IMR-90 (cell line): Measurements from ENCODE around the gene SLC13A5. TPM values are rescaled to one million over a fixed set of nuclear protein-coding genes. Genes with fewer than 3 reads are reported as not detected.

ENCODE experiments used
- ATAC-seq: fragments of 200-7000 bp; cut with Tn5 transposase; 2 replicates; pipeline ENCODE4 v1.9.1; 2020; ENCODE audit warnings: low read depth, mild to moderate bottlenecking, moderate library complexity
- BruUV-seq: library from RNA; stranded (reverse); fragments of 400-500 nt; replicated peaks from 2 replicates; lab custom pipeline; 2021; lab: Mats Ljungman, UMichigan
- CTCF ChIA-PET: fragments of 300-600 bp; formaldehyde crosslinking; extraction: SDS; loops from one replicate; lab custom pipeline; 2021; ENCODE audit warnings: antibody characterized with exemption; lab: Yijun Ruan, JAX
- POLR2A ChIA-PET: fragments of 300-600 bp; sonication (Branson Sonifier 250); formaldehyde crosslinking; loops from one replicate; lab custom pipeline; 2022; ENCODE audit warnings: antibody characterized with exemption; ENCODE audit not compliant: unreplicated experiment; lab: Charles Lee
- DNase-seq: peaks from one replicate; pipeline ENCODE4 v3.0.0; 2013
- H2AFZ ChIP-seq: replicated peaks from 2 replicates; pipeline ENCODE3; 2013; ENCODE audit warnings: low read length, mild to moderate bottlenecking; ENCODE audit not compliant: poor library complexity
- H2AK5ac ChIP-seq: 2 replicates; pipeline ENCODE4 v1.6.1; 2013; ENCODE audit warnings: low read depth, low read length, inconsistent platforms
- H2AK9ac ChIP-seq: replicated peaks from 2 replicates; pipeline ENCODE3; 2013; ENCODE audit warnings: mild to moderate bottlenecking, low read depth, low read length, moderate library complexity; ENCODE audit not compliant: poor library complexity
- H2BK120ac ChIP-seq: 2 replicates; pipeline ENCODE4 v1.6.1; 2013; ENCODE audit warnings: low read depth, low read length, inconsistent platforms
- H2BK15ac ChIP-seq: 3 replicates; pipeline ENCODE4 v1.6.1; 2013; ENCODE audit warnings: low read depth, low read length, inconsistent platforms
- H2BK20ac ChIP-seq: 2 replicates; pipeline ENCODE4 v1.6.1; 2013; ENCODE audit warnings: low read depth, mild to moderate bottlenecking, inconsistent platforms, low read length, moderate library complexity
- H2BK5ac ChIP-seq: 2 replicates; pipeline ENCODE4 v1.6.1; 2013; ENCODE audit warnings: mild to moderate bottlenecking, low read depth, low read length, inconsistent platforms; ENCODE audit not compliant: poor library complexity, severe bottlenecking
- H3K14ac ChIP-seq: replicated peaks from 2 replicates; pipeline ENCODE4 v1.6.1; 2013; ENCODE audit warnings: low read depth, low read length, inconsistent platforms
- H3K18ac ChIP-seq: 2 replicates; pipeline ENCODE4 v1.6.1; 2013; ENCODE audit warnings: low read depth, low read length, control low read depth
- H3K23ac ChIP-seq: 2 replicates; pipeline ENCODE4 v1.6.1; 2013; ENCODE audit warnings: low read depth, low read length, inconsistent platforms
- H3K27ac ChIP-seq: 2 replicates; pipeline ENCODE4 v1.5.1; 2013; ENCODE audit warnings: mild to moderate bottlenecking, control low read depth, low read length; ENCODE audit not compliant: insufficient read depth
- H3K27me3 ChIP-seq: 2 replicates; pipeline ENCODE4 v1.6.1; 2013; ENCODE audit warnings: low read length; ENCODE audit not compliant: control insufficient read depth, insufficient read depth
- H3K36me3 ChIP-seq: 2 replicates; pipeline ENCODE4 v1.6.1; 2013; ENCODE audit warnings: low read length, mixed read lengths; ENCODE audit not compliant: control insufficient read depth, insufficient read depth
- H3K4ac ChIP-seq: 2 replicates; pipeline ENCODE4 v1.6.1; 2013; ENCODE audit warnings: low read depth, low read length, inconsistent platforms
- H3K4me1 ChIP-seq: 2 replicates; pipeline ENCODE4 v1.6.1; 2013; ENCODE audit warnings: low read length, mixed read lengths; ENCODE audit not compliant: control insufficient read depth, insufficient read depth
- H3K4me2 ChIP-seq: 2 replicates; pipeline ENCODE4 v1.6.1; 2013; ENCODE audit warnings: low read depth, mild to moderate bottlenecking, control low read depth, low read length, moderate library complexity
- H3K4me3 ChIP-seq: 2 replicates; pipeline ENCODE4 v1.5.1; 2013; ENCODE audit warnings: low read depth, mild to moderate bottlenecking, control low read depth, low read length, moderate library complexity; ENCODE audit not compliant: insufficient read depth
- H3K56ac ChIP-seq: 2 replicates; pipeline ENCODE4 v1.6.1; 2013; ENCODE audit warnings: low read length, inconsistent platforms; ENCODE audit not compliant: insufficient read depth; ENCODE audit errors: extremely low read depth
- H3K79me1 ChIP-seq, 2 experiments: 2 replicates each; pipeline ENCODE4 v1.6.1; 2013; ENCODE audit warnings: low read length in 2 of 2, inconsistent platforms in 1 of 2, low read depth in 1 of 2
- H3K9ac ChIP-seq: 2 replicates; pipeline ENCODE4 v1.6.1; 2013; ENCODE audit warnings: low read depth, low read length, control low read depth
- H3K9me1 ChIP-seq: 2 replicates; pipeline ENCODE4 v1.6.1; 2013; ENCODE audit warnings: low read length, inconsistent platforms; ENCODE audit not compliant: insufficient read depth
- H3K9me3 ChIP-seq: 2 replicates; pipeline ENCODE4 v1.6.1; 2013; ENCODE audit warnings: low read length; ENCODE audit not compliant: control insufficient read depth, insufficient read depth
- H4K20me1 ChIP-seq: 2 replicates; pipeline ENCODE4 v1.6.1; 2013; ENCODE audit warnings: low read length, inconsistent platforms; ENCODE audit not compliant: insufficient read depth
- H4K5ac ChIP-seq: 2 replicates; pipeline ENCODE4 v1.6.1; 2013; ENCODE audit warnings: mild to moderate bottlenecking, low read depth, low read length, control low read depth
- H4K8ac ChIP-seq, 2 experiments: 2 replicates each; pipeline ENCODE4 v1.6.1; 2013; ENCODE audit warnings: low read depth in 2 of 2, low read length in 2 of 2, control low read depth in 1 of 2, inconsistent platforms in 1 of 2
- H4K91ac ChIP-seq: 2 replicates; pipeline ENCODE4 v1.6.1; 2013; ENCODE audit warnings: low read depth, low read length, inconsistent platforms; ENCODE audit not compliant: insufficient read depth
- CHD1 ChIP-seq: IDR thresholded peaks from 2 replicates; pipeline ENCODE4 v1.6.1; 2012; ENCODE audit warnings: low read depth, low read length, improper control_type of control experiment
- ELK1 ChIP-seq: fragments of 150-350 bp; IDR thresholded peaks from 2 replicates; pipeline ENCODE4 v1.6.1; 2016; ENCODE audit warnings: low read depth, mild to moderate bottlenecking, low read length, moderate library complexity, borderline replicate concordance
- MAZ ChIP-seq: IDR thresholded peaks from 2 replicates; pipeline ENCODE4 v1.6.1; 2012; ENCODE audit warnings: low read depth, mild to moderate bottlenecking, low read length, improper control_type of control experiment, moderate library complexity, borderline replicate concordance
- MXI1 ChIP-seq: IDR thresholded peaks from 2 replicates; pipeline ENCODE4 v1.6.1; 2012; ENCODE audit warnings: low read depth, mild to moderate bottlenecking, low read length, moderate library complexity, borderline replicate concordance
- POLR2A ChIP-seq: IDR thresholded peaks from 2 replicates; pipeline ENCODE4 v1.6.1; 2012; ENCODE audit warnings: mild to moderate bottlenecking, low read depth, low read length
- RAD21 ChIP-seq: IDR thresholded peaks from 2 replicates; pipeline ENCODE4 v1.6.1; 2012; ENCODE audit warnings: low read length, improper control_type of control experiment
- RFX5 ChIP-seq: IDR thresholded peaks from 2 replicates; pipeline ENCODE4 v1.8.0; 2012; ENCODE audit warnings: low read depth, mild to moderate bottlenecking, low read length, moderate library complexity
- SMC3 ChIP-seq: fragments of 150-350 bp; IDR thresholded peaks from 2 replicates; pipeline ENCODE4 v1.6.1; 2016; ENCODE audit warnings: low read depth, mild to moderate bottlenecking, antibody characterized with exemption, low read length, moderate library complexity
- WGBS, 2 experiments: methylation state at CpG; one replicate each; pipeline versions ENCODE4 v1.1.5 to v1.1.7; 2013; ENCODE audit warnings: missing lambda C conversion rate in 2 of 2; ENCODE audit not compliant: insufficient read length in 1 of 2; ENCODE audit errors: extremely low coverage in 2 of 2; 5-methylcytosine and 5-hydroxymethylcytosine counted together
- dilution Hi-C: fragments of 300-500 bp; cut with HindIII; formaldehyde crosslinking; loops from one replicate; pipeline ENCODE4 v1.14.3; 2018; ENCODE audit warnings: low sequenced_read_pairs; ENCODE audit not compliant: unreplicated experiment
- in situ Hi-C: fragments of 300-500 bp; cut with MboI; formaldehyde crosslinking; loops from 3 replicates; pipeline ENCODE4 v1.14.3; 2019; ENCODE audit warnings: low sequenced_read_pairs, inconsistent platforms, mixed read lengths
- intact Hi-C: fragments of 100-400 bp; cut with micrococcal nuclease; formaldehyde crosslinking; loops from 2 replicates; pipeline ENCODE4 v1.10.0; 2022
- polyA plus RNA-seq, 3 experiments: library from polyadenylated mRNA; depleted of rRNA; stranded (reverse); fragments of >200 nt; gene quantifications; 2 replicates each; pipeline ENCODE4 v1.2.3, GENCODE V29; 2012; ENCODE audit warnings: low replicate concordance in 1 of 3
- total RNA-seq: library from RNA; depleted of rRNA; stranded (reverse); fragments of >200 nt; gene quantifications from 2 replicates; pipeline ENCODE4 v1.2.3, GENCODE V29; 2012

The SLC13A5 gene
- total and polyA plus RNA-seq, 2 of the 4 experiments (the other 2 are of a cell fraction) = not detected

GRCh38 chr17:6667516-6667915, 45.7 kb downstream of the SLC13A5 start (continued):
- TF ChIP-seq POLR2A = no peak

GRCh38 chr17:6666557-6666956, 46.6 kb downstream of the SLC13A5 start:
- H4K5ac ChIP-seq = no peak overlapping the region

More at GRCh38 chr17:6666557-6666956, 46.6 kb downstream of the SLC13A5 start:
- Histone ChIP-seq H3K56ac (no peak overlapping the region), H3K27me3 (peaks cover 26% of the 10 kb centered on the region), H3K36me3 (no peaks in the 10 kb centered on the region), H4K91ac (no peak overlapping the region), H2BK15ac (no peak overlapping the region), H2AFZ (no peak overlapping the region), H3K27ac (no peak overlapping the region), H3K4ac (no peak overlapping the region), H3K4me2 (no peak overlapping the region), H3K18ac (no peak overlapping the region), H2BK20ac (no peak overlapping the region), H3K9me1 (no peaks in the 10 kb centered on the region), H3K4me3 (no peak overlapping the region), H2AK5ac (no peak overlapping the region), H3K9me3 (no peaks in the 10 kb centered on the region), H2BK120ac (no peak overlapping the region), H3K4me1 (no peaks in the 10 kb centered on the region), H3K79me1 (no peaks in the 10 kb centered on the region), H3K9ac (no peak overlapping the region), H4K20me1 (no peaks in the 10 kb centered on the region), H3K23ac (no peak overlapping the region), H4K8ac (no peak overlapping the region), H3K14ac (no peak overlapping the region), H2AK9ac (no peak overlapping the region), H2BK5ac (no peak overlapping the region)
- TF ChIP-seq SMC3 (no peak), MAZ (no peak), MXI1 (no peak), CHD1 (no peak), RAD21 (no peak), POLR2A (no peak), RFX5 (no peak), ELK1 (no peak)
- intact Hi-C loops = loop anchor here (1.0 to 10.0 kb wide), 7 partner anchors 88 to 356 kb away; partner anchors contain the start of gene XAF1
- in situ Hi-C loops = loop anchor here (10.0 kb wide), 3 partner anchors 128 to 348 kb away; partner anchors contain the start of genes RNASEK and TEKT1
- ChIA-PET CTCF (interaction anchor here (0.5 to 1.4 kb wide), 8 partner anchors 57 to 1582 kb away, joined by 3 to 9 read pairs (median 3); partner anchors contain the start of gene PFAS), POLR2A (no interaction called here)
- WGBS, 2 experiments = no CpG with 5 or more reads among the region's 6 CpGs
- no peak for ATAC-seq
- BruUV-seq = no TSS peak
- DNase-seq = no peak
- dilution Hi-C loops = no loop called here
